ENCODE measurements around the gene FBXO38.
A peak's percentile ranks its signal among the peaks of the same experiment; 100 is the strongest.

Gene FBXO38

GRCh38 chr5:148457183-148457620 is 73.4 kb downstream of the FBXO38 start:
- DNase-seq (ENCODE audit: low read depth): peak; percentile 38
- TF ChIP-seq CTCF (IDR thresholded peaks at IDR 0.05; ENCODE audit: low read depth, low read length): peak; percentile 18
- TF ChIP-seq MYC (IDR thresholded peaks at IDR 0.05; ENCODE audit: low read depth, low read length): no peak
- no peak for TF ChIP-seq POLR2A (IDR thresholded peaks at IDR 0.05; ENCODE audit: extremely low read depth, insufficient read length)
- H3K4me3 ChIP-seq (ENCODE audit: low read depth, low read length): no peak overlapping the region

- DNase-seq (ENCODE audit: low read depth): no peak
- TF ChIP-seq MYC (IDR thresholded peaks at IDR 0.05; ENCODE audit: low read depth, low read length): no peak
- no peak for TF ChIP-seq POLR2A (IDR thresholded peaks at IDR 0.05; ENCODE audit: extremely low read depth, insufficient read length)
- TF ChIP-seq MAX (IDR thresholded peaks at IDR 0.05; ENCODE audit: low read depth, low read length): no peak
- no peak for TF ChIP-seq CTCF (IDR thresholded peaks at IDR 0.05; ENCODE audit: low read depth, low read length)
- H3K4me3 ChIP-seq (ENCODE audit: low read depth, low read length): no peak overlapping the region
Observed at GRCh38 chr5:148458036-148458888, 74.5 kb downstream of the FBXO38 start.

GRCh38 chr5:148459669-148460068 is 75.9 kb downstream of the FBXO38 start:
- H3K4me3 ChIP-seq (ENCODE audit: low read depth, low read length): no peak overlapping the region
- no peak for DNase-seq (ENCODE audit: low read depth)
- TF ChIP-seq MYC (IDR thresholded peaks at IDR 0.05; ENCODE audit: low read depth, low read length): no peak
- TF ChIP-seq MAX (IDR thresholded peaks at IDR 0.05; ENCODE audit: low read depth, low read length): no peak
- no peak for TF ChIP-seq CTCF (IDR thresholded peaks at IDR 0.05; ENCODE audit: low read depth, low read length)
- no peak for TF ChIP-seq POLR2A (IDR thresholded peaks at IDR 0.05; ENCODE audit: extremely low read depth, insufficient read length)

- peak overlapping the region; percentile 48 for H3K4me3 ChIP-seq (ENCODE audit: low read depth, low read length)
- DNase-seq (ENCODE audit: low read depth): peak; percentile 78
- TF ChIP-seq CTCF (IDR thresholded peaks at IDR 0.05; ENCODE audit: low read depth, low read length) (no peak), POLR2A (IDR thresholded peaks at IDR 0.05; ENCODE audit: extremely low read depth, insufficient read length) (no peak), MYC (IDR thresholded peaks at IDR 0.05; ENCODE audit: low read depth, low read length) (no peak), MAX (IDR thresholded peaks at IDR 0.05; ENCODE audit: low read depth, low read length) (no peak)
Observed at GRCh38 chr5:148465381-148466235, 81.8 kb downstream of the FBXO38 start.

GRCh38 chr5:148466236-148466580 is 82.5 kb downstream of the FBXO38 start:
- no peak for TF ChIP-seq POLR2A (IDR thresholded peaks at IDR 0.05; ENCODE audit: extremely low read depth, insufficient read length)
- no peak for TF ChIP-seq MAX (IDR thresholded peaks at IDR 0.05; ENCODE audit: low read depth, low read length)
- TF ChIP-seq MYC (IDR thresholded peaks at IDR 0.05; ENCODE audit: low read depth, low read length): no peak; the same call in 1 of the 2 replicates
- TF ChIP-seq CTCF (IDR thresholded peaks at IDR 0.05; ENCODE audit: low read depth, low read length): no peak
- DNase-seq (ENCODE audit: low read depth): peak; percentile 79
- H3K4me3 ChIP-seq (ENCODE audit: low read depth, low read length): peak overlapping the region; percentile 48
